H9 (cell line): ENCODE data around the gene JCHAIN. TPM values are rescaled to one million over a fixed set of nuclear protein-coding genes. Genes with fewer than 3 reads are reported as not detected.

ENCODE experiments used
- DNase-seq: peaks from one replicate; pipeline ENCODE4 v3.0.0-alpha.2; 2017
- H2AFZ ChIP-seq: one replicate; pipeline ENCODE4 v1.6.1; 2013; ENCODE audit warnings: mild to moderate bottlenecking, low read length, control low read depth, moderate library complexity
- H2AK5ac ChIP-seq: 2 replicates; pipeline ENCODE4 v1.6.1; 2013; ENCODE audit warnings: low read length, control low read depth, mixed read lengths; ENCODE audit not compliant: insufficient read length
- H2BK120ac ChIP-seq: one replicate; pipeline ENCODE4 v1.6.1; 2013; ENCODE audit warnings: low read depth, mild to moderate bottlenecking, low read length, control low read depth, inconsistent platforms; ENCODE audit not compliant: poor library complexity, severe bottlenecking
- H2BK12ac ChIP-seq: 2 replicates; pipeline ENCODE4 v1.6.1; 2013; ENCODE audit warnings: low read length, control low read depth, mixed read lengths, low read depth; ENCODE audit not compliant: insufficient read length
- H2BK15ac ChIP-seq: 2 replicates; pipeline ENCODE4 v1.6.1; 2013; ENCODE audit warnings: low read depth, low read length, control low read depth
- H2BK20ac ChIP-seq: one replicate; pipeline ENCODE4 v1.6.1; 2013; ENCODE audit warnings: low read depth, mild to moderate bottlenecking, low read length, control low read depth, inconsistent platforms; ENCODE audit not compliant: poor library complexity, severe bottlenecking
- H2BK5ac ChIP-seq: 2 replicates; pipeline ENCODE4 v1.6.1; 2013; ENCODE audit warnings: low read length, control low read depth, mixed read lengths; ENCODE audit not compliant: insufficient read length
- H3K14ac ChIP-seq: 2 replicates; pipeline ENCODE4 v1.6.1; 2013; ENCODE audit warnings: low read length, control low read depth; ENCODE audit not compliant: insufficient read depth
- H3K18ac ChIP-seq: 2 replicates; pipeline ENCODE4 v1.6.1; 2013; ENCODE audit warnings: low read depth, mild to moderate bottlenecking, mixed read lengths, low read length, control low read depth; ENCODE audit not compliant: insufficient read length
- H3K23ac ChIP-seq: 2 replicates; pipeline ENCODE4 v1.6.1; 2013; ENCODE audit warnings: low read length, control low read depth, mixed read lengths, low read depth; ENCODE audit not compliant: insufficient read length
- H3K23me2 ChIP-seq: 2 replicates; pipeline ENCODE4 v1.6.1; 2013; ENCODE audit warnings: low read depth, mild to moderate bottlenecking, mixed read lengths, low read length, control low read depth; ENCODE audit not compliant: insufficient read length, poor library complexity, severe bottlenecking
- H3K27ac ChIP-seq: 2 replicates; pipeline ENCODE4 v1.5.1; 2013; ENCODE audit warnings: low read length, control low read depth, mixed read lengths, low read depth; ENCODE audit not compliant: insufficient read length
- H3K27me3 ChIP-seq: 2 replicates; pipeline ENCODE4 v1.6.1; 2013; ENCODE audit warnings: low read length, control low read depth, inconsistent platforms; ENCODE audit not compliant: insufficient read depth
- H3K4ac ChIP-seq: 2 replicates; pipeline ENCODE4 v1.6.1; 2013; ENCODE audit warnings: low read depth, mild to moderate bottlenecking, control low read depth, inconsistent platforms, low read length, moderate library complexity
- H3K4me1 ChIP-seq: 2 replicates; pipeline ENCODE4 v1.6.1; 2013; ENCODE audit warnings: low read length, control low read depth, inconsistent platforms; ENCODE audit not compliant: insufficient read depth
- H3K4me2 ChIP-seq: 2 replicates; pipeline ENCODE4 v1.6.1; 2013; ENCODE audit warnings: low read length, control low read depth, mixed read lengths; ENCODE audit not compliant: insufficient read length, insufficient read depth
- H3K56ac ChIP-seq: 2 replicates; pipeline ENCODE4 v1.6.1; 2013; ENCODE audit warnings: low read depth, mild to moderate bottlenecking, mixed read lengths, low read length, control low read depth; ENCODE audit not compliant: insufficient read length
- H3K79me1 ChIP-seq: 2 replicates; pipeline ENCODE4 v1.6.1; 2013; ENCODE audit warnings: low read depth, mild to moderate bottlenecking, moderate library complexity, low read length, control low read depth, inconsistent platforms; ENCODE audit not compliant: insufficient read depth, poor library complexity, severe bottlenecking
- H3K79me2 ChIP-seq: 2 replicates; pipeline ENCODE4 v1.6.1; 2013; ENCODE audit warnings: low read length, control low read depth, inconsistent platforms; ENCODE audit not compliant: insufficient read depth
- H3K9ac ChIP-seq: 2 replicates; pipeline ENCODE4 v1.6.1; 2013; ENCODE audit warnings: low read length, control low read depth, mixed read lengths; ENCODE audit not compliant: insufficient read length; ENCODE audit errors: extremely low read depth
- H3K9me3 ChIP-seq: one replicate; pipeline ENCODE4 v1.6.1; 2013; ENCODE audit warnings: low read depth, low read length, inconsistent platforms; ENCODE audit not compliant: control insufficient read depth
- H3T11ph ChIP-seq: one replicate; pipeline ENCODE4 v1.6.1; 2013; ENCODE audit warnings: mild to moderate bottlenecking, low read length, control low read depth, inconsistent platforms
- H4K20me1 ChIP-seq: one replicate; pipeline ENCODE4 v1.6.1; 2013; ENCODE audit not compliant: control insufficient read depth, insufficient read length, insufficient read depth
- H4K5ac ChIP-seq: 2 replicates; pipeline ENCODE4 v1.6.1; 2013; ENCODE audit warnings: low read depth, mild to moderate bottlenecking, mixed read lengths, low read length, control low read depth; ENCODE audit not compliant: insufficient read length
- H4K8ac ChIP-seq: replicated peaks from 2 replicates; pipeline ENCODE4 v1.6.1; 2013; ENCODE audit warnings: low read length, control low read depth, mixed read lengths, low read depth; ENCODE audit not compliant: insufficient read length
- H4K91ac ChIP-seq: 2 replicates; pipeline ENCODE4 v1.6.1; 2013; ENCODE audit warnings: low read depth, mild to moderate bottlenecking, moderate library complexity, mixed read lengths, low read length, control low read depth; ENCODE audit not compliant: insufficient read length
- H3K27ac Mint-ChIP-seq, 3 experiments: 2 replicates in 2 of 3; 3 replicates in 1 of 3; pipeline ENCODE4 v1.8.0; 2020 to 2021; ENCODE audit warnings: mixed read lengths in 3 of 3, mild to moderate bottlenecking in 1 of 3, moderate library complexity in 1 of 3
- H3K27me3 Mint-ChIP-seq: 2 replicates; pipeline ENCODE4 v1.8.0; 2021; ENCODE audit warnings: low read depth, mild to moderate bottlenecking, moderate library complexity, mixed read lengths
- H3K36me3 Mint-ChIP-seq, 3 experiments: 2 replicates in 2 of 3; 3 replicates in 1 of 3; pipeline ENCODE4 v1.8.0; 2020 to 2021; ENCODE audit warnings: low read depth in 3 of 3, mixed read lengths in 3 of 3; ENCODE audit not compliant: insufficient read depth in 1 of 3
- H3K4me1 Mint-ChIP-seq, 2 experiments: 2 replicates each; pipeline ENCODE4 v1.8.0; 2020; ENCODE audit warnings: mixed read lengths in 2 of 2
- H3K4me3 Mint-ChIP-seq, 2 experiments: 2 replicates in 1 of 2; 3 replicates in 1 of 2; pipeline ENCODE4 v1.8.0; 2020 to 2021; ENCODE audit warnings: mild to moderate bottlenecking in 2 of 2, mixed read lengths in 2 of 2, moderate library complexity in 1 of 2
- H3K9me3 Mint-ChIP-seq, 2 experiments: 2 replicates in 1 of 2; 3 replicates in 1 of 2; pipeline ENCODE4 v1.8.0; 2020; ENCODE audit warnings: mild to moderate bottlenecking in 2 of 2, mixed read lengths in 2 of 2, moderate library complexity in 1 of 2
- WGBS: extraction: QIAGEN DNeasy Blood & Tissue Kit; methylation state at CpG from one replicate; pipeline ENCODE4 v1.1.7; 2013; ENCODE audit warnings: missing lambda C conversion rate, low lambda C conversion rate, mixed read lengths; ENCODE audit not compliant: insufficient read length; ENCODE audit errors: extremely low coverage; 5-methylcytosine and 5-hydroxymethylcytosine counted together
- total RNA-seq: library from RNA; stranded (reverse); gene quantifications from 2 replicates; pipeline ENCODE4 v1.2.1, GENCODE V29; 2021
- TF ChIP-seq, protein P1 (sequence below): fragments of 200-600 bp; sonication (generic); conservative IDR thresholded peaks from 3 replicates; pipeline ENCODE4 v1.8.0; 2021; ENCODE audit warnings: antibody characterized with exemption, mild to moderate bottlenecking

JCHAIN gene
- total RNA-seq, 1 experiment from 2014 or later, result not detected

DNA sequence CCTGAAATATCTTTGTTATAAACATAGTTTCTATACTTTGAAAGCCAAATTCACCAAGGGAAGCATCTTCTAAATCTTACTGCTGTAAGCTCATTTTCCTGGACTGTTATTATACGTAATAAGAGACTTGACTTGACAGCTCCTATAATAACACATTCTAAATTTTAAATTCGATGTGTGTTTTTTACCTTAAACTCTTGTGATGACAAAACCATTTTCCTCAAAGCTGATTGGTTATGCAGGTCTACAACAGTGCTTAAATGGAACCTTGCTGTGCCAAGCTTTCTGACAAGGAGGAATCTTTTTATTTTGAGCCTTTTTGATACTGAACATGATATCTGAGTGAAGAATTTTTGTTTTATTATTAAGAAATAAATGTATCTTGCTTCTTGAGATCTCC is 37.9 kb downstream of the JCHAIN start, which contains the start of gene ENAM:
Gene ENAM, plus strand, starts transcription at position 301 of the 400 bp plus-strand sequence. CDS start 757 bp downstream, outside the sequence.
- no peak within 1 kb of the TSS for H3K27ac Mint-ChIP-seq
- H2AFZ ChIP-seq, result no peak within 1 kb of the TSS

More for the DNA sequence above, 37.9 kb downstream of the JCHAIN start, which contains the start of gene ENAM:
- no peaks in the 10 kb centered on the region for H3K4me1 ChIP-seq
- no peaks in the 10 kb centered on the region for H3K9me3 ChIP-seq
- no peaks in the 10 kb centered on the region for H3K27me3 ChIP-seq
- TF ChIP-seq, protein P1, sequence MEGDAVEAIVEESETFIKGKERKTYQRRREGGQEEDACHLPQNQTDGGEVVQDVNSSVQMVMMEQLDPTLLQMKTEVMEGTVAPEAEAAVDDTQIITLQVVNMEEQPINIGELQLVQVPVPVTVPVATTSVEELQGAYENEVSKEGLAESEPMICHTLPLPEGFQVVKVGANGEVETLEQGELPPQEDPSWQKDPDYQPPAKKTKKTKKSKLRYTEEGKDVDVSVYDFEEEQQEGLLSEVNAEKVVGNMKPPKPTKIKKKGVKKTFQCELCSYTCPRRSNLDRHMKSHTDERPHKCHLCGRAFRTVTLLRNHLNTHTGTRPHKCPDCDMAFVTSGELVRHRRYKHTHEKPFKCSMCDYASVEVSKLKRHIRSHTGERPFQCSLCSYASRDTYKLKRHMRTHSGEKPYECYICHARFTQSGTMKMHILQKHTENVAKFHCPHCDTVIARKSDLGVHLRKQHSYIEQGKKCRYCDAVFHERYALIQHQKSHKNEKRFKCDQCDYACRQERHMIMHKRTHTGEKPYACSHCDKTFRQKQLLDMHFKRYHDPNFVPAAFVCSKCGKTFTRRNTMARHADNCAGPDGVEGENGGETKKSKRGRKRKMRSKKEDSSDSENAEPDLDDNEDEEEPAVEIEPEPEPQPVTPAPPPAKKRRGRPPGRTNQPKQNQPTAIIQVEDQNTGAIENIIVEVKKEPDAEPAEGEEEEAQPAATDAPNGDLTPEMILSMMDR, result no peak
- no CpG with 5 or more reads among the region's 2 CpGs for WGBS
- no peak within 1 kb of the TSS for H3K14ac ChIP-seq
- no peak within 1 kb of the TSS for H2BK120ac ChIP-seq
- H2BK5ac ChIP-seq, result no peak within 1 kb of the TSS
- Mint-ChIP-seq H3K4me1 (no peaks in the 10 kb centered on the region; a peak in 1 of 4 replicates), H3K9me3 (no peaks in the 10 kb centered on the region), H3K4me3 (no peak within 1 kb of the TSS), H3K27me3 (no peaks in the 10 kb centered on the region; the same call in 1 of the 2 replicates), H3K36me3 (no peaks in the 10 kb centered on the region)
- no peaks in the 10 kb centered on the region for H4K20me1 ChIP-seq
- DNase-seq, result no peak
- no peaks in the 10 kb centered on the region for H3K23me2 ChIP-seq
- H4K5ac ChIP-seq, result no peak within 1 kb of the TSS
- no peak within 1 kb of the TSS for H2AK5ac ChIP-seq
- H3K27ac ChIP-seq, result no peak within 1 kb of the TSS
- no peaks in the 10 kb centered on the region for H3K79me1 ChIP-seq
- H3K56ac ChIP-seq, result no peak within 1 kb of the TSS
- no peak within 1 kb of the TSS for H4K91ac ChIP-seq
- H3T11ph ChIP-seq, result no peak within 1 kb of the TSS
- H3K9ac ChIP-seq, result no peak within 1 kb of the TSS
- H4K8ac ChIP-seq, result no peak within 1 kb of the TSS
- H3K23ac ChIP-seq, result no peak within 1 kb of the TSS
- H2BK12ac ChIP-seq, result no peak within 1 kb of the TSS
- H3K4me2 ChIP-seq, result no peak within 1 kb of the TSS
- H3K79me2 ChIP-seq, result no peaks in the 10 kb centered on the region
- H2BK20ac ChIP-seq, result no peak within 1 kb of the TSS
- no peak within 1 kb of the TSS for H3K18ac ChIP-seq
- no peak within 1 kb of the TSS for H2BK15ac ChIP-seq
- H3K4ac ChIP-seq, result no peak within 1 kb of the TSS
